Anterior cingulate cortex (tissue), 58 donors: ENCODE results near the gene TMEM131L.
"Not testable (repeated sequence)": the region's sequence is repeated elsewhere in the genome, so short reads cannot be mapped to it uniquely, and the experiment has no call there.

Experiments
- DNase-seq, 58 donors: peaks; one replicate each; lab custom pipeline; 2025; lab: John Stamatoyannopoulos, UW

Gene TMEM131L

GRCh38 chr4:153538487-153539357, 72.6 kb downstream of the TMEM131L start:
- peak in 31 of 58 donors; percentile 6 to 72 (median 19) for DNase-seq

- DNase-seq: peak in 2 of 58 donors; percentile 5 to 7
Measured at GRCh38 chr4:153539422-153539821, 73.3 kb downstream of the TMEM131L start.

- DNase-seq: no peak
Measured at GRCh38 chr4:153541456-153542096, 75.4 kb downstream of the TMEM131L start.

- no peak for DNase-seq
Measured at GRCh38 chr4:153542131-153542530, 76.0 kb downstream of the TMEM131L start.

- DNase-seq: no peak
Measured at GRCh38 chr4:153542834-153543233, 76.7 kb downstream of the TMEM131L start.

- DNase-seq: no peak
Measured at GRCh38 chr4:153543351-153543750, 77.2 kb downstream of the TMEM131L start.

- DNase-seq: no peak
Measured at GRCh38 chr4:153545822-153546221, 79.7 kb downstream of the TMEM131L start.

- DNase-seq: no peak
Measured at GRCh38 chr4:153546280-153546679, 80.1 kb downstream of the TMEM131L start.

- DNase-seq: no peak
Measured at GRCh38 chr4:153547520-153547919, 81.4 kb downstream of the TMEM131L start.

- DNase-seq: not testable (repeated sequence)
Measured at GRCh38 chr4:153548907-153549306, 82.7 kb downstream of the TMEM131L start.

- DNase-seq: no peak
Measured at GRCh38 chr4:153549405-153549804, 83.2 kb downstream of the TMEM131L start.

- no peak for DNase-seq
Measured at GRCh38 chr4:153553155-153553818, 87.1 kb downstream of the TMEM131L start.

- DNase-seq: no peak
Measured at GRCh38 chr4:153553819-153554170, 87.6 kb downstream of the TMEM131L start.

- DNase-seq: peak in 2 of 58 donors; percentile 3 to 15
Measured at GRCh38 chr4:153555730-153556434, 89.7 kb downstream of the TMEM131L start.

GRCh38 chr4:153556435-153556815, 90.3 kb downstream of the TMEM131L start:
- DNase-seq: no peak

- no peak for DNase-seq
Measured at GRCh38 chr4:153560908-153561307, 94.7 kb downstream of the TMEM131L start.

- peak in 25 of 58 donors; percentile 2 to 79 (median 19) for DNase-seq
Measured at GRCh38 chr4:153564630-153565525, 98.7 kb downstream of the TMEM131L start.

- DNase-seq: no peak
Measured at GRCh38 chr4:153566631-153567150, 100.5 kb downstream of the TMEM131L start.

GRCh38 chr4:153567660-153568059, 101.5 kb downstream of the TMEM131L start:
- DNase-seq: not testable (repeated sequence)
